GM18519 (cell line): Measurements from ENCODE around the gene LDLRAD4.

Experiments used
- ATAC-seq: cut with Tn5 transposase; IDR thresholded peaks from one replicate; pipeline ENCODE4 v1.9.1; 2021; ENCODE audit warnings: mild to moderate bottlenecking, moderate library complexity; ENCODE audit not compliant: unreplicated experiment, low FRiP score

LDLRAD4 gene

DNA sequence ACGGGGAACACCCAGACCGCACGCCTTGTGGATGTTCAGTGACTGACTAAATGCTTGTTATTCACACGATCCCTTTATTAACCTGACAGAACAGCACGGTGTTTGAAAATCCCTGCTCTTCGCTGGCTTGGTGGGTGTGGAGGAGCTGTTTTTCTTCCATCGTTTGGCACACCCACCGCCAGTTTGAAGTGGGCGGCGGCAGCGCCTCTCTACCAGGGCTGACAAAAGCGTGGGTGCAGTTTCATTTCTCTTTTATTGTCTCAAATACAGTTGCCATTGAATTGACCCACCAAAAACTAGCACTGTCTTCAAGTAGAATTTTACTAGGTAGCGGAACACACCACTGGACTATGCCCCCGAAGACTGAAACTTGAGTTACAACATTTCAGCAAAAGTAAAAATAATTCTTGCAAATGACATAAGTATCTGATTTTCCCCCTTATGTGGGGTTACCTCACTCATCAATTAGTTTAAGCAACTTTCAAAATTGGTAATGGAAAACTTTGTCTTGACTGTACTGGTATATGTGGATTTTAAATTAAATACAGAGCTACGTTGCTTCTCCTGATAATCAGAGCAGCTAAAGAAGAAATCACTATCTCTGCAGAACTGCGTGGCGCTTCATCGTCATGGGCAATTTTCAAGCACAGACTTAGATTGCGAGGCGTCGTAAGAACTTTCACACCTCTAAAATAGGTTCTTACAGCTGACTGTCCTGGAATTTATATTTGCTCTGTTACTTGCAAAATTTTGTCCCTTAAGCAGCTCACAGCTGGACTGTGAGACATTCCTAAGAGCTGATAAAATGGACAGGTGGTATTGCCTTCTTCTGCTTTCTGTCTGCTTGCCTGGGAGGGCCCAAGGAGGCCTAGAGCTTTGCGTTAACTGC, 60.9 kb downstream of the LDLRAD4 start:
- no peak for ATAC-seq

DNA sequence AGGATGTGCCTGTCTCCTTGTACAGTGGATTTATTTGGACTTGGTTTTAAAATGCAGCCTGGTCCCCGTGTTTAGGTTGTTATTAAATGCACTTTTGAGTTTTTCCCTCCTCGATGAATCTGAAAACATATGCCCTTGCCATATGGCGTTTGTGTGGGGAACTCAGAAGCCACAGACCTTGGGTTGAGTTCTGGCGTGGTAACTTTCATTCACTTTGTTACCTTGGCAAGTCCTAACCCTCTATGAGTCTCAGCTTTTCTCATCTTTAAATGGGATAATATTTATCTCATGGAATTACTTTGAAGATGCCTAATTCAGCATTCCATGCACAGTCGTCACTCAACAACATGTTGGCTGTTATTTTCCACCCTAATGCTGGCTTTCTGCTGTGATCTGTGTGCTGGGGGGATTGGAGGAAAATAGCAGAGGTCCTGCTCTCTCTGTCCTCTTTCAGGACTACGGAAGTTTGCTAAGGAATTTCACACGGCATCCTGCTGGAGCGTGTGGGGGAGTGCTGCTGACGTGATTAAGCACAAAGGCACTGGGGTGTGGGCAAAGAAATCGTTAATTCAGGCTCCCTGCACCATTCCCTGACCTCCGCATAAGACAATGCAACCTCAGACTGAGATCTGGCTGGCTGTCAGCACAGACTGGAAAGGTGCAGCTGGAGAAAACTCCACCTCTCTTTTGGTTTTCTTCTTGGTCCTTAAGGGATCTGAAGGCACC, 61.7 kb downstream of the LDLRAD4 start:
- ATAC-seq = no peak

DNA sequence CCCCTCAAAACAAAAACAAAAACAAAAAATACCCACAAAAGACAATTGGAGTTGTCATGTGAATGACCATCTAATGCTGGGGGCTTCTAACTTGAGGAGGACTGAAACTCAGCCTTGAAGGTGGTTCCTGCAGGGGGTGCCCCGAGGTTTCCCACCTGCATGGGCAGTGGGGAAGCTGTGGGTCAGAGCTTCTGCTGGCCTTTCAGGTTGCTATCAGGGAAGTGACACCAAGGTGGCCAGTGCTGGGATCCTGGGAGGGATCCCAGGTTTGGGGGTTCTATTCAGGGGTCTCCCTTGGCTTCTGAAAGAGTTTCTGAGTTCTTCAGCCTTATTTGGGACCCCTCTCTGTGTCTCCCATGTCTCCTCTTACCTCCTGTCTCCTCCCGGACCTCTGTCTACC, 62.8 kb downstream of the LDLRAD4 start:
- no peak for ATAC-seq

DNA sequence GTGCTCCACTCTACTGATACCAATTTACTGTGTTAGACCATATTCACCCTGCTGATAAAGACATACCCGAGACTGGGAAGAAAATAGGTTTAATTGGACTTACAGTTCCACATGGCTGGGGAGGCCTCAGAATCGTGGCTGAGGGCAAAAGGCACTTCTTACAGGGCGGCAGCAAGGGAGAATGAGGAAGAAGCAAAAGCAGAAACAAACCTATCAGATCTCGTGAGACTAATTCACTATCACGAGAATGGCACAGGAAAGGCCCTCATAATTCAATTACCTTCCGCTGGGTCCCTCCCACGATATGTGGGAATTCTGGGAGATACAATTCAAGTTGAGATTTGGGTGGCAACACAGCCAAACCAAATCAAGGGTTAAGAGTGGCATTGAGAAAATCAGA, 65.2 kb downstream of the LDLRAD4 start:
- ATAC-seq = no peak

DNA sequence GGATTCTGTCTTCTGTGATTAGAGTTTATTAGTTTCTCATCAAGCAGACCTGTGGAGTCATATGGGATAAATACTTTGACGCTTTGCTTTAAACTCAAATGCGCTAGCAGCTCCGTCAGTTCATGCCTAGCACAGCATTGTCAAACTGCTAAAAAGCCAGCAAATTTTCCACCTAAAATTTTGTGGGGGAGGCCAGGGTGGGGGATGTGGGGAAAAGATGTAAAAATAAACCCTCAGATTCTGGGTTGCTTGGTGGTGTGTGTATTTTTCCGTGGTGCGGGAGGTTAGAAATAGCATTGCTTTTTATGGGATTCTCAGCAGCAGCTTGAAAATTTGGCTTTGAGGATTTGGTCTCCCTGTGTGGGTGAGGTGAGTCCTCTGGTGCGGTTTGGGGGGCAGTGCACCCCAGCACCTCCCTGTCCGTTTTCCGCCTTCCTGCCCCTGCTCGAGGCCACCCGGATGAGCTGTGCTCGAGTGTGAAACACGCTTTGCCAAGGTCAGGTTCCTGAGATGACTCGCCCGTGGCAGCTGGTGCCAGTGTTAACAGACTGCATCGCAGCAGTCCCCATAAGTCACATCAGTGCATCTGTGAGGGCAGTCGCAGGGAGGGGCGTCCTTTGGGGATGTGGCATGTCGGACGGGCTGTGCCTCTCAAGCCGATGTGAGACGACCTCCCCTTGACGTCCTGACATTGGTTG, 65.9 kb downstream of the LDLRAD4 start:
- no peak for ATAC-seq

DNA sequence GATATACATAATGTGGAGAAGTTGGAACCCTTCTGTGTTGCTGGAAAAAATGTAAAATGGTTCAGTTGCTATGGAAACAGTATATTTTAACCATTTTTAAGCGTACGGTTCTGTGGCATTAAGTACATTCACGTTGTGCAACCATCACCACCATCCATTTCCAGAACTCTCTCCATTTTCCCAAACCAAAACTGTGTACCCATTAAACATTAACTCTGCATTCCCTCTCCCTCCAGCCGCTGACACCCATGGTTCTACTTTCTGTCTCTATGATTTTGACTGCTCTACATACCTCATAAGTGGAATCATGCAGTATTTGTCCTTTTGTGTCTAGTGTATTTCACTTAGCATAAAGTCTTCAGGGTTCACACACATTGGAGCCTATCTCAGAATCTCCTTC, 67.3 kb downstream of the LDLRAD4 start:
- ATAC-seq = no peak

DNA sequence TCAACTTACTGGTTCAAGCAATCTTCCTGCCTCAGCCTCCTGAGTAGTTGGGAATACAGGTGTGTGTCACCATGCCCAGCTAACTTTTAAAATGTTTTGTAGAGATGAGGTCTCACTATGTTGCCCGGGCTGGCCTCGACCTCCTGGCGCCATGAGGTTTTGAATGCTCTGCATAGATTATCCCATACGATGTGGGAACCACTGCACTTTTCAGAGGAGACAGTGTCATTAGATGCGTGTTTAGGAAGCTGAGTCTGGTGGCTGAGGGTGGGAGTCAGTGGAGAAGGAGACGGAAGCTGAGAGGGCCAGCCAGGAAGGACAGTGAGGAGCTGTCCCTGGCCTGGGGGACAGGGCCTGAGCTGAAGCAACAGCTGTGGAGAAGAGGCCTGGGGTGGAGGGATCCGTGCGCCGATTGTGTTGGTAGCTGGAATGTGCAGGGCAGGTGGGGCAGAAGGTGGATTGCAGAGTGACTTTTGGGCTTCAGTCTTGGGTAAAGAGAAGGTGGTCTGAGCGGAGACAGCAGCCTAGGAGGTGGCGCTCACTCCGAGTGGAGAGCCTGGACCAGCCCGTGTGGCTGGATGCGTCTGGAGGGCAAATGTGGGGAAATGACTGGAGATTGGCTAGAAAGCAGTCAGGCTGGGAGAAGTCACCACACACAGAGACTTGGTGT, 68.0 kb downstream of the LDLRAD4 start:
- ATAC-seq = no peak

DNA sequence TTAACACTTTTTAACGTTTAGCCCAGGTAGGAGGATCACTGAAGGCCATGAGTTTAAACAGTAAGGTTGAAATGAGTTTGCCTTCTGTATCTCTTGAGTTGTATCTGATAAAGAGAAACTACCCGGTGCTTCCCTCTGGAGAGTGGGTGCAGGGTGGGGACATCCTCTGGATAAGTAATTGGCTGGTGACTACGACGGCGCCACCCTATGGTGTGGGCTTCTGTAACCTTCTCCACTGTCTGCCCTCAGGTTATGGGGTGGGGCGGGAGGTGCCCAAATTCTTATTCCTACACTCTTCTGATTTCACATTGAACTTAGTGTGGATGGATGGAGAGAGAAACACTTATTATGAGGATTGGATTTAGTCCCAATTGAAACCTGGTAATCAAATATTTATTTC, 68.8 kb downstream of the LDLRAD4 start:
- ATAC-seq = no peak

DNA sequence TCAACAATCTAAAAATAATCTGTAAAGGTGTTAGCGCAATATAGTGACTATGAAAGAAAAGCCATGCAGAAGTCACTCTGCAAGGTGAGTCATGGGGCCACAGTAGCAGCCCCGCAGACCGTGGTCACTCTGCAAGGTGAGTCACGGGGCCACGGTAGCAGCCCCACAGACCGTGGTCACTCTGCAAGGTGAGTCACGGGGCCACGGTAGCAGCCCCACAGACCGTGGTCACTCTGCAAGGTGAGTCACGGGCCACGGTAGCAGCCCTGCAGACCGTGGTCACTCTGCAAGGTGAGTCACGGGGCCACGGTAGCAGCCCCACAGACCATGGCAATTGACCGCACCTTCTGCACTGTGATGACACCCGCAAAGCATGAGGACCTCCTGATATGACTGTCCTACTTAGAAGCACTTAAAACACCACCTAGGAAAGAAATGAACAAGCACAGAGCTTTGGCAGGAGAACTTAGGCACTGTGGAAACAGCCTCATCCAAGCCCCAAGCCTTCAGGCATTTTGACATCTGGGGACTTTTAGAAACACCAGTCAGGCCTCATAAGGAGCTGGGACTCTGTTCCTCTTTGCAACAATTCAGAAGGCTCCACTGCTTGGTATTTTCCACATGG, 70.1 kb downstream of the LDLRAD4 start:
- ATAC-seq = no peak

DNA sequence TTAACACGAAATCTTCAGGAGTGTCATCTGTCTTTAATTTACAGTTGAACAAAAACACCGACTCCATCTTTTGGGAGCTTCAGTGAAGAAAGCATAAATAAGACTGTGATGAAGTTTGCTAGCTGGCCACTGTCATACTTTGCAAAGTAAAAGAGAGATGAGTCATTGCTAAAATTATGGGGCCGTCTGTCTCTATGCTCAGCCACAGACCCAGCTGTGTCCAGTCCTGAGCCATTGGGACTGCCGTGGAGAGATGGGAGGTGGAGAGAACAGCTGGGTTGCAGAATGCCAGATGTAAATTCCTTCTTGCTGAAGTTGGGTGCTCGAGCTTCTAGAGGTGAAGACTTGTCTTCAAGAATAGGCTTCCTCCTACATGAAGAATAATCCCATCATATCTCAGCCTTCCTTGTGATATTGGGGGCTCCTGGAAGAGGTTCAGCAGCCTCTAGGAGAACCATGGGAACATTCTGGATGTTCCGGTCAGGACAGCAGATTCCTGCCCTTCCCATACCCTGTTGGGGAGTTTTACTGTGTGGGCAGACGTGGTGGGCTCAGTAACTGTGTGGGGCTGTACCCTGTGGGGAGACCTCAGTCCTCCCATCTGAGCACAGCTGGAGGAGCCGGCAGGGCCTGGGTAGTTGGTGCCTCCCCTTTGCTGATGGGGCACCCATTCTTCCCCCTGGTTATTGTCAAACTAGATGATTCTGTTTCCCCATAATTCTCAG, 71.1 kb downstream of the LDLRAD4 start:
- ATAC-seq = no peak

DNA sequence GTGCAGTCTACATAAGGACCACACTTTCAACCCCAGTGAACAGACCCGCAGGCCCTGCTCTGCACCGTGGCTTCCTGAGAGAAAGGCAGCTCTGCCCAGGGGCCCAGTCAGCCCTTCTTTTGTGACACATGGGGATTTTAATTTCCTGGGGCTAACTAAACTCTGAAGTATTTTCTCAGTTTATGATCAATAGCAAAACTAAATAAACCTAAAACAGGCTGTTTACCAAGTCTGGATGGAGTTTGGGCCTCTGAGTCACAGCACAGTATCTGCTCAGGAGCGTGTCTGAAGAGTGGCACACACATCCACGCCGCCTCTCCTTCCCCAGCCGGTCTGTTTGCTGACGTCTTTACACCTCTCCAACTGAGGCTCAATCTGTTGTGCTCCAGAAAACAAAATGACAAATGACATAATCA, 72.3 kb downstream of the LDLRAD4 start:
- ATAC-seq = no peak

DNA sequence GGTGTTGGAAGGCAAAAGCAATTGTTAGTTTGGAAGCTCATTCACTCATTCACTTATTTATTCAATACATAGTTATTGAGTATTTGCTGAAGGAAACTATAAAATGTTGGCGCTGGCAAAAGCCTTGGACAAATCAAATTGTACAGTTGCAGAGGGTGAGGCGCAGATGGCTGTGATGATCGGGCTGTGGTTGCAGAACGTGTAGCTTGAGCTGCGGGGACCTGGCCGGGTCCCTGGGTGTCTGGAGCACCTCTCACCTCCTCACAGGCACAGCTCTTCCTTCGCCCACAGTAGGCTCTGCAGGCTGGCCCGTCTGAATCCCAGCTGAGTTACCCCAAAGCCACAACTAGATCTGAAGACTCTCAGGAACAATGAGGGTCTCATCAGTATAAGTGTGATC, 72.7 kb downstream of the LDLRAD4 start:
- no peak for ATAC-seq

DNA sequence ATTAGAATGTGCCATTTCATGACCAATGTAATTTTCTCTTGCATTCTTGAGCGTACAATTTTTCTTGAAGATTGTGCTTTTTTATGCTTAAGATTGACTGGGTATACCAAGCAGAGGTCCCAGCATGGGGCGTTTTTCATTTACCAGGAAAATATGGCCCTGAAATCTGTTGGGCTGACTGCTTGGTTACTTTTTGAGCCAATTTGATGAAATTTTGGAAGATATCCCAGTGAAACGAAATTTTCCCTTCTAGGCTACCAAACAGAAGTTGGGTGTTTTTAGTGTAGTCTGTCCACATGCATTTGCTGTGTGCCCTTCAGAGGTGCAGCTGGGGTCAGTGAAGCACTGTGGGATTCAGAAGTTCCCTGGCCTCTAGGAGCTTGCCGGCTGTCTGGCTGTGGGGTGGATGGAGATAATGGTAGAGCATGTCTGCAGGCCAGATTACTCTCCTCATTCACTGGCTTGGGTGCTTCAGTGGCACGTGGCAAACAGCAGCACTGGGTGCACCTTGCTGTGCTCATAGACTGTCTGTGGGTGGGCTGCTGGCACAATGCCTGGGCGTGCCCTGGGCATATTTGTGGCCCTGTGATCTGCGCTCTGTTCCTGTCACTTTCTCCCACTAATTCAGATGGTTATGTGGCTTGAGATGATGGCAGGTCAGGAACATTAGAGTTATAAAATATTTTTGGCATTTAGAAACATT, 73.3 kb downstream of the LDLRAD4 start:
- no peak for ATAC-seq

DNA sequence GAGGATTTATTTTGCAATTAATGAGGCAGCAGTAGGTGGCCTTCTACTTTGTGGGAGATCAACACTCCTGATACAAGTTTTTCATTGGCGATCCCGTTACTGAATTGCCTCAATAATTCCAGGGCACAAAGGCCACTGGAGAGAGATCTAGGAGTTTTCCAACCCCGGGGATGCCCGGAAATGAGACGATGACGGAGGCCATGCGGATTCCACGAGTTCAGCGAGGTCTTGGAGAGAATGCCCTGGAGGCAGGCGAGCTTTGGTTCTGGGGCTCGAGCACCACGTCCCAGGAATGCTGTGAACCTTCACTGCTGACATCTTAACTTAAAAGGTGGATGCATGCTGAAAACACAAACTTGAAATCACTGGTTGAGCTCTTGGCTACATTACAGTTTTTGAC, 74.2 kb downstream of the LDLRAD4 start:
- ATAC-seq = no peak

DNA sequence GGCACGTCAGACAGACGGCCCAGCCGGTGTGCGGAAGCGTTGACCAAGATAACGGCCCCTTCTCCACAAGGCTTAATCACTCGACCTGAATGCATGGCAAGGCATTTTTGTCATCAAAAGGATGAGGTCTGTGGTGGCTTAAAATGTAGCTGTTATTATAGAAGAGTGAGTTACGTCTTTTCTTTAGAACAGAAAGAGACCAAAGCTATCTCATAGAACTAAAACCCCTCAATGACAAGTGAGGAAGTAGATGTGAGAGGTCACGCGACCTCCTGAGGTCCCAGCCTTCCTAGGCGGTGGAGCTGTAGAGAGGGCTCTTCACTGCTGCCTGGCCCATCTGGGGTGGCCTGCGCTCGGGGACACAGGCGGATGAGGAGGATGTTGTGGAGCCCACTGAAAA, 75.7 kb downstream of the LDLRAD4 start:
- no peak for ATAC-seq

DNA sequence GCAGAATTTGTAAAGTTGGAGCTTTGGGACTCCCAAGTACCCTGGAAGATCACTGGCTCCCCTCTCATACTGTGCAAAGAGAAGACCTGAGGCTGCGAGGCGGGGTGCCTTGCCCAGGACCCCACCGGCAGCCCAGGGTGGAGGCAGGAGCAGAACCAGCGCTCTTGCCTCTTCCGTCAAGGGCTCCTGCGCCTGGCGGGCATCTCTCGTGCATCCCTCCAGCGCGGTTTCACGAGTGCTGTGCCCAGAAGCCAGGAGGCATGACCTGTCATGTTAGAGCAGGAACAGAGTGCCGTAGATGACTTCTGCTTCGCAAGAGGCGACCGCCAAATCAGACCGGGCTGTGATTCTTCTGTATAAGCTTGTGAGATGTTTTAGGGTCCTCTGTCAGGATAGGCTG, 77.3 kb downstream of the LDLRAD4 start:
- ATAC-seq = no peak

DNA sequence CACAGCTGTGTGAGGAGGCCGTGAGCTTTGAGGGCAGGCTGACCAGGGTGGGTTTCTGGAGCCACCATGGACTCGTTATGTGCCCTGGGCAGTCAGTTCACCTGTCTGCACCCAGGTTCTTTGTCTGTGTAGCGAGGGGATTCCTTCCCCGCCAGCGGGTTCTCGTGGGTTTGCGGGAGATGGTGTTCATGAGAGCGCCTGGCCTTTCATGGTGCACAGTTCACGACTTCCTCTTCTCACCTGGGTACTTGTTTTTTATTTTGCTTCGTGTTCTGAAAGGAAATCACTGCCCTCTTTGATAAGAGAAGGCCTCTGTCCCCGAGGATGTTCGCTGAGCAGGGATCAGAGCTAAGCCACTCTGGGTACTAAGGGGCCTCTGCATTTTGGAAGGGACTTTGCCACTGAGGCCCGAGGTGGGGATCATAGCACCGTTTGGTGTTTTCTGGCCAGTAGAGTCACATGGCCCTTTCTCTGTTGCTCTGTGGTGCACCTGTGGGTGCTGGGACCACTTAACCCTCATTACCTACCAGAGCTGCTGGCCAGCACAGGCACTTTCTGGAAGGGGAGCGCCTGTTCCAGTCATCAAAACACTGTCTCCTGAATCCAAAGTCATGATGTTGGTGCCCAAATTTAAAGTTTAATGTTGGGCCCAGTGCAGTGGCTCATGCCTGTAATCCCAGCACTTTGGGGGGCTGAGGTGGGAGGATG, 78.5 kb downstream of the LDLRAD4 start:
- no peak for ATAC-seq

DNA sequence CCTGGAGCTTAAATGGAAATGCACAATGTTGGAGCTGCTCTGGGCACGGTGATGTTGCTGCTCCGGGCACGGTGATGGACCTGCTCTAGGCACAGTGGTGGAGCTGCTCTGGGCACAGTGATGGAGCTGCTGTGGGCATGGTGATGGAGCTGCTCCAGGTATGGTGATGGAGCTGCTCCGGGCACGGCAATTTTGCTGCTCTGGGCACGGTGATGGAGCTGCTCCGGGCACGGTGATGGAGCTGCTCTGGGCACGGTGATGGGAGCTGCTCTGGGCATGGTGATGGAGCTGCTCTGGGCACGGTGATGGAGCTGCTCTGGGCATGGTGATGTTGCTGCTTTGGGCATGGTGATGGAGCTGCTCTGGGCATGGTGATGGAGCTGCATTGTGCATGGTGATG, 79.7 kb downstream of the LDLRAD4 start:
- ATAC-seq = no peak

DNA sequence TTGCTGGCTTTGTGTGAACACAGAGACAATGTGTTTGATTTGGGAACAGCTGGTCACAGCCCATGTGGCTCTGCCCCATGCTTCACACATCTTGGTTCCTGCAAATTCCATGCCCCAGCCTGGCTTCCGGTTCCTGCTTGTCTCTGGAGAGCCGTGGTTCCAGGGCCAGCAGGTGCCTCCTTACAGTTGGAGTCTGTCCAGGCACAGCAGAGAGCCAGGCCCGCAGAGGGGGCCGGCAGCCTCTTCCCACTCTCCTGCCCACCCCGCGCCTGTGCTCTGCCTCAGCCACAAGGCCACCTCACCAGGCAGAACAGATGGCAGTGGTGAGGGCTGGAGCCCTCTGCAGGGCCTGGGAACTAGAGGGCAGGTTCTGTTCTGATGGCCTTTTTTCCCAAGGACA, 81.5 kb downstream of the LDLRAD4 start:
- ATAC-seq = no peak
